Stimulated activated CD8-positive, alpha-beta memory T cell treated with anti-CD3 and anti-CD28 coated beads, Interleukin-4, amount 100 ng/mL, for 24 hours (primary cell): ENCODE data around the gene NOLC1.

Experiments
- DNase-seq: peaks from one replicate; pipeline ENCODE4 v3.0.0-alpha.2; 2020; ENCODE audit warnings: low read depth

Gene NOLC1

GRCh38 chr10:102151774-102152544, at the start of gene NOLC1:
Gene NOLC1, plus strand, starts transcription at chr10:102152389. Its CDS starts 22 bp downstream, at chr10:102152411.
- peak; percentile 100 for DNase-seq

GRCh38 chr10:102102421-102102820, 49.8 kb upstream of the NOLC1 start:
- no peak for DNase-seq

DNA sequence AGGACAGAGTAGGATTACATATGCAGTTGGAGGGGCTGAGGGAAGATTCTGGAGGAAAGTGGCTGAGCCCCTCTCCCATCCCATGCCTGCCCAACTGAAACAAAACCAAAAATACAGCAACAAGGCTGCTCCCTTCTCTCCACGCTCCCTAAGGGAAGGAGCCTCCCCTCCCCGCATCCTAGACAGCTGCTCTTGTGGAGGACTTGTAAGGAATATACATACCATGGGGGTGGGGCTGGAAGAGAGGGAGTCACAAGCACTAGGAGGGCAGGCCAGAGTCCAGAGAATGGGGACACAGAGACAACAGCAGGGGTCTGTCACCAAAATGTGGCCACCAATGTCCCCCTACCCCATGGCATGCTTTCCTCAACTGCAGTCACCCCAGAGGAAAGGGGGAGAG, 45.2 kb upstream of the NOLC1 start:
- no peak for DNase-seq

DNA sequence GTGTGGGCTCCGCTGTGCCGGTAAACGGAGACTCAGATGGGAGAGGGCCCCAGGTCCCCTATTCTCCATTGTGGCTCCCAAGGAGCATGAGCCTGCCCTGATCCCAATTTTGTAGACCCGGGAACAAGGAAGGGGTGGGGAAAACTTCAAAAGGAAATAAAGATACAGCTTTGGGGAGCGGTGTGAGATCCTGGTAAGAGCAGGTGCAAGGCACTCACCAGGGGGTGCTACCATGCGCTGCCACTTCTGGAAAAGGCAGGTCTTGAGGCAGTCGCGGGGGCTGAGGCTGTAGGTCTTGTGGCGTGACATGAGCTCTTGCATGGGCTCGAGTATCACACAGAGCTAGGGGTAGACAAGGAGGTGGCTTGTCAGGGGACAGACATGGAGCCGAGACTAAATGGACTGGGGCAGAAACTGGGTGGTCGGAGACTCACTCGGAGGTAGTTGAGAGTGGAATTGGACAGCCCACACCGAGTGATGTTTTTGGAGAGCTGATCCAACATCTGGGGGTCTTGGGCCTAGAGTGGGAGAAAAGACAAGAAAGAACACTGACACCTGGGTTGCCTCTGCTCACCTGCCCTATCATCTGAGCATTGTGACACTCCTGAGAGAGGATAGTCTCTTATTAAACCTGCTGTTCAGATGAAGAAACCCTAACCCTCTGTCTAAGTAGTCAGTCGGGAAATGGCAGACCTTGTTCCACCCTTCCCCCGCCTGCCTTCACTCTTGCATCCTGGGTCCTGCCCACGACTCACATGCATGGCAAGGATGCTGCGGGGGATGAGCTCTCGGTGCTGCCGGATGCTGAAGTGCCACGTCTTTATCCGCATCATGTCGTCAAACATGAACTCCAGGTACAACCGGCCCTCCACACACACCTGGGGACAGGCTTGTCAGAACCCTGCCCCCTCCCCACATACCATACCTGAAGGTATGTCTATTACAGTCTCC, 42.7 kb upstream of the NOLC1 start:
- DNase-seq = no peak

GRCh38 chr10:102111276-102111675, 40.9 kb upstream of the NOLC1 start:
- DNase-seq = no peak

DNA sequence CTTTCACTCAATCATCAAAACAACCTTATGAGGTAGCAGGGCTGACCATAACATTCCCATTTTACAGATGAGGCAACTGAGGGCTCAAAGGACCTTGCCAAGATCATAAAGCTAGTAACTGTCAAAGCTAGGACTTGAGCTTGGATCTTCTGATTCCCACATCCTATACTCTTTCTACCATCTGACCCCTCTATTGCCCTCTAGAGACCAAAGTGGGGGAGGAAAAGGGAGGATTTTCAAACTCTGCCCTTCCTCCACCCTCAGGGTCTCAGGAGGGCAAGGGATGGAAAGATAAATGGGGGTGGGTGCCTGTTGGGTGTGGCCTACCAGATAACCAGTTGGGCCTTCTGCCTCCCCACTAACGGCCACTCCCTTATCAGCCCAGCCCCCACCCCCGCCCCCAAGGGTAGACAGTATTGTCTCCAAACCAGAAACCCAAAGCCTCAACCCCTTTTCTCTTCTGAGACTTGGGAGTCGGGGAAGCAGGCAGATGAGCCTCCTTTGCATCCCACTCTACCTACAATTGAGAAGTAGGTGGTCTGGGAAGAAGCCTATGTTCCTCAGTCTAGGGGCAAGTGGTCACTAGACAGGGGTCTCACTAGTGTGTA, 39.9 kb upstream of the NOLC1 start:
- no peak for DNase-seq

- DNase-seq = no peak
Observed at GRCh38 chr10:102113261-102113955, 38.8 kb upstream of the NOLC1 start.

- DNase-seq = no peak
Observed at GRCh38 chr10:102113956-102114857, 38.0 kb upstream of the NOLC1 start.

DNA sequence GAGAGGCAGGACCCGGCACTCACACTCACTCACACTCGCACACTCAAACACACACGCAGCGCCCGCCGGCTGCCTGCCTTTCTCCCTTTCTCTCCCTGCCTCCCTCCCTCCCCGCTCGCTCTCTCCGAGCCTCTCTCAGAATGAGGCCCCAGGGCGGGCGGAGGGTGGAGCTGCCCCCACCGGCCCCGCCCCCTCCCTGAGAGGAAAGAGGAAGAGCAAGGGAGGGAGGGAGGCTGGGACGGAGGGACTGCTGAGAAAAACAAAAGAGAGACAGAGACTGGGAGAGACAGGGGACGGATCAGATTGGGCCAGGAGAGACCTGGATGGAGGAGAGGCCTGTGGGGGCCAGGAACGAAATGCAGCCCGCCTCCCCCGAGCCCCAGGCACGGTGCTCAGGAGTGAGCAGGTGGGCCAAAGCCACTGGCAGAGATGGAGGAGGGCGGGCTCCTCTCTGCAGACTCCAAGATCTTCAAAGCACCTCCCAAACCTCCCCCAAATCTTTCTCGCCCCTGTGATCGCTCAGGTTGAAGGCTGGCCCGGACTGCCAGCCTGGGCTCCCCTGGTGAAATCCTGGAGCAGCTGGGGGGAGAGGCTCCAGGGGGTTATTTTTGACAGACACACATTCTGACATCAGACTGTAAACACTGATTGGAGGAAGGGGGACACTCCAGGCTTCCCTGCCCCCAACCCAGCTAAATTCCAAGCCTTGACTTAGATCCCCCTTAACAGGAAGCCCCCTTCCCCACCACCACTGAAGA, 37.1 kb upstream of the NOLC1 start:
- DNase-seq = peak; percentile 85

DNA sequence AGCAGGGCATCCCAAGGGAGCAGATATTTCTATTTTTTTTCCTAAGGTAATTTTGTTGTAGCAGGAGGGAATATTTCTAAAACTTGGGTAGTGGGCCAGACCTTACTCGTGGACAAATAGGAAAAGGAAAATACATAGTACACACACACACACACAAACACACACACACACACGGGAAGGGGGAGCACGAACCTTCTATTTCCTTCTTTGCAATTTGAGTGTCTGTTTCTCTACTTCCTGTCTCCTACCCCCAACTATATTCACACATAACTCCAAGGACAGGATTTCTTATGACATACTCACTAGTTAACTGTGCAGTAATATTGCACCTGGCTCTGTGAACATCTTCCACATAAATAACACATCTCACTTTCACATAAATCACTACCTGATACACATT, 36.4 kb upstream of the NOLC1 start:
- DNase-seq = no peak

DNA sequence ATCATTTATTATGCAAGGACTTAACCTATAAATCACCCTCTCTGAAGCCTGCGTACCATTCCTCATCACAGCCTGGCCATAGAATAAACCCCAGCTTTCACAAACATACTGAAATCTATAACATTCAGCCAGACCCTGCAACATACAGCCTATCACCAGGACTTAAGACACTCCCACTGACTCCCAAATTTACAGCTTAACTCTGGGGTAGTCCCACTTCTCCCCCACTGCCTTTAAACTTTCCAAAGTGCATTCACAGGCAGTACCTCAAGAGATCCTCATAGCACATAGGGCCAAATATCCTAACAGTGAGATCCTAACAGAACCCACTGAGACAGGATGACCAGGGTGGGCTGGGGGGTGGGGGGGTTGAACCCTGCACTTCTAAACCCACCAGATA, 35.5 kb upstream of the NOLC1 start:
- DNase-seq = no peak

- peak; percentile 45 for DNase-seq
Observed at GRCh38 chr10:102117391-102118159, 34.6 kb upstream of the NOLC1 start.

DNA sequence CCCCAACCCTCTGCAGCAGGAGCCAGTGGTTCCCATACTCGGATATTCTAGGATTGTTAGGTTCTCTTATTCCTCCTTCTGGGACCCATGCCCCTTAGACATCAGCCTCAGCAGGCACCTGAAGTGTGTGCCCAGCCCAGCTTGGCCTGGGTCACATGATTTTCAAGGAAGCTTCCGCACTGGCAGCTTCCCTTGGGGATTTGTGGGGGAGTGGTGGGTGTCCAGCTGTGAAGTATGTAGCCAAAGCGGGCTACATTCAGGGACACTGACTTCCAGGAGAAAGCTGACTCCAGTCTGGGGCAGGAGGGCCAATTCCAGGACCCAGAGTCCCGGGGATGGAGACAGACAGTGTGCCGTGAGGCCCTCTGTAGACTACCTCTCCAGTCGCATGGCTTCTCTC, 33.3 kb upstream of the NOLC1 start:
- DNase-seq = no peak

DNA sequence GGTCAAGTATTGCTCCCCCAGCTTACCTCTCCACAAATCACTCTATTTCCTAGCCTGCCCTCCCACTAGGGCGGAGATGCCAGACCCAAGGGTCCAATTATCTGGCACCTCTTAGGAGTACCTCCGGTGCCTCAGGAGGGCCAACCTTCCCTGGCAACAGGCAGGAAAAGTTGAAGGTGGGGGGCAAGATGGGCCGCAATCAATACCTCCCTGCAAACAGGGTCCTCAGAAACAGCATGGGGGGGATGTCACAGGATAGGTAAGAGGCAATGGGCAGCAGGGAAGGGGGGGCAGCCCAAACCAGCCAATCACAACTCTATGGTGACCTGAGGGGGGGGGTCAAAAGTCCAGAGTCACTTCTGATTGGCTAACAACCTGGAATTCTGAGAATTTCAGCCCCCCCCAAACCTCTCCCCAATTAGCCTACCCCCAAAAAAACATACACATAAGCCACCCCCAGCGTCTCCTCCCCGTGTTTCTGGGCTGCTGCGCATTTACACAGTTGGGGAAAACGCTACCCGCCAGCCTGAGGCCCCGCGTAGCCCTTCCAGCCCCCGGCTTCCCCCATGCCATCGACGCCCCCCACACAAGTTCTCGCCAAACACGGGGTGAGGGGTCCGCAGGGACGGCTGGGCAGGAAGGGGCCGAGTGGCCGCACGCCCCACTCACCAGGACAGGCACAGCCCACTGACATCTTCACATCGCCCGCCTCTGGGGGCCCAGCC, 32.6 kb upstream of the NOLC1 start:
- no peak for DNase-seq

GRCh38 chr10:102120142-102120990, 31.8 kb upstream of the NOLC1 start, which contains the start of gene LDB1:
Gene LDB1, minus strand, starts transcription at chr10:102120368. Its CDS starts 258 bp downstream, at chr10:102120110.
- peak; percentile 54 for DNase-seq

DNA sequence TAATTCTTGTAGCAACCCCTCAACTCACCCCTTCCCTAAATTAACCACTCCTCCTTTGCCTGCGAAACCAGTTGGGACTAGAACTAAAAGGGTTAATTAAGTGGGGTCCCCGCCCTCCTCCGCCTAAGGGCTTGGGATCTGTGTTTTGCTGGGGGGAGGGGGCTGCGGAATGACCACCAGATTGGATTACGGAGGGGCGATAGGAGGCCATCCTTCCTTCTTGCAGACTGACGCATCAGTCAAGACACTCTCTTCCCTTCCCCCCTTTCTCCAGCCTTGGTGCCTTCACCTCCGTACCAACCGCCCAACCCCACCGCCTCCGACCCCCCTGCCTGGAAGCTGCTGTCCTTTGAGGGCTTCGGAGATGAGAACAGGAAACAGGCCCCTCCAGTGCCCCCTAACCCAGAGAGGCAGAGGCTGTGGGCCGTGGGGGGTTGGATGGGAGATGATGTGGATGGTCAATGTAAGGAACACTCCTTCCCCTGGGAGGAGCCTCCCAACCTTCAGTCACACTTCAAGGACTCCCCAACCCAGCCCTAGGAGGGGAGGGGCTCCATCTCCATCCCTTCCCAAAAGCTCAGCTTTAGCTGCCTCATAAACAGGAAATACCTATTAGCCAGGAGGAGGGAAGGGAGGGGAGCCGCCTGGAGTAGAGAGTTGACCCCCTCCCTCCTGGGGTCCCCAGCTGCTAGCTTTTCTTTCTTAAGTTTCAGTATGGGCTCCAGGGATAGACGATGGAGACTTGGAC, 31.0 kb upstream of the NOLC1 start:
- DNase-seq = no peak
